8988T (cell line): ENCODE measurements around the gene PALM3.

Experiments
- DNase-seq: peaks from one replicate; pipeline ENCODE4 v3.0.0; 2011

The PALM3 gene

DNA sequence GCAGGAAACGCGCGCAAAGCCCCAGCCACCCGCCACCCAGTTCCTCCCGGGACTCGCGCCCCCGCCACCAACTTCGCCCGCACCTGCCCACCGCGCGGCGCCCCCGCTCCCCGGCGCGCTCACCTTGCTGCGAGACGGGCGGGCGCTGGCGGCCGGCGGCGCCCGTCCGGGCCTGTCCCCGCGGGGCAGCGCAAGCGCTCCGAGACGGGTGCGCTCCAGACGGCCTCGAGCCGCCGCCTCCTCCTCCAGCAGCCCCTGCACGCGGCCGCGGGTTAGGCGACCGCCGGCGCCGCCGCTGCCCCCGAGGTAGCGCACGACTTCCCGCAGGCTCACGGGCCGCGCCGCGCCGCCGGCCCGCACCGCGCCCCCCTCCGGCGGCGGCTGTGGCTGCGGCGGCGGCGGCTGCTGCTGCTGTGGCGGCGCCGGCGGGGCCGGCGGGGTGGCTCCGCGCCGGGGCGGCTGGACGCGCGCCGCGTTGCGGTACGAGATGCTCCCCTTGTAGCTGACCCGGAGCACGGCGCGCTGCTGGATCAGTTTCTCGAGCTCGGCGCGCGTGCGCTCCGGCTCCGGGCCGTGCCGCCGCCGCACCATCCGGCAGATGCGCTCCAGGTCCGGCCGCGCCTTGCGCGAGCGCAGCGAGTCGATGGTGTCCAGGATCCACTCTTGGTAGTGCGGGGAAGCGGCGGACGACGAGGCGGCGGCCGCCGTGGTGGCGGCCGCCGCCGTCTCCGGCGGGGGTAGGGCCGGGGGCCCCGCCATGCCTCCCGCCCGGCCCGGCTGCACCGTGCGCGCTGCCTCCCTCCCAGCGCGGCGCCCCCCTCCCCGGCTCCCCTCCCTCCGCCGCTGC is 28.0 kb upstream of the PALM3 start:
- peak; percentile 61 for DNase-seq

- no peak for DNase-seq
These were observed 27.5 kb upstream of the PALM3 start for GRCh38 chr19:14089412-14089661.

GRCh38 chr19:14088634-14089411 is 26.9 kb upstream of the PALM3 start:
- no peak for DNase-seq

- DNase-seq, result no peak
These were observed 24.2 kb upstream of the PALM3 start for GRCh38 chr19:14086098-14086497.

DNA sequence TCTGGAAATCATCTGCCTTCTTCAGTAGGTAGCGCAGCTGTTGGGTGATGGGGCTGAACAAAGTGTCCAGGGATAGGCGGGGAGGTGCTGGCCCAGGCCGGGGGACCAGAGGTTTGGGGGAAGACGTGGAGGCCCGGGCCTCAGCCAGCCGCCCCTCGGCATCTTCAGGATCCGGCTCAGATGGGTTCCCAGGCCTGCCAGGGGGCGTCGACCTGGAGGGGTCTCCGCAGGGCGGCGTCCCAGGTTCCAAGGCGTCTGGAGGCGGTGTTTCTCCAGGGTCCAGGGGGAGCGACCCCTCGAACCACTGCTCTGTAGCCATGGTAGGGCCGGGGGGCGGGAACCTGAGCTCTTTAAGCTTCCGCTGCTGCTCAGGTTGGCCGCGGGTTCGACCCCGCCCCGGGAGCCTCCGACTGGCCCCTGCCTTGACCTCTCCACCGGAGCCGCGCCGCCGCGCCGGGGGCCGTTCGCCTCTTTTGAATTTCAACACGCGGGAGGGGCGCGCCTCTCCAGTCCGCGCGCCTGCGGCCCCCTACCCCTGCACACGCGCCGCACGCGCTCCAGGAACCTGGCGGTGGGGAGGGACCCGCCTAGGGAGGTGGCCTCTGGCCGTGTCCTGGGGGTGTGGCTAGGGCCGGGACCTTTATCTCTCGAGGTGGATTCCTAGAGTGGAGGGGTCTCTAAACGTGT is 23.6 kb upstream of the PALM3 start, which contains the start of gene C19orf67:
Gene C19orf67, minus strand, starts transcription at position 475 of the 687 bp plus-strand sequence. Its CDS starts 156 bp downstream, at position 319.
- no peak for DNase-seq

- no peak for DNase-seq
These were observed 20.7 kb upstream of the PALM3 start for GRCh38 chr19:14082675-14082960.

- no peak for DNase-seq
These were observed 20.2 kb upstream of the PALM3 start for GRCh38 chr19:14081797-14082674.

- peak; percentile 82 for DNase-seq
These were observed 19.3 kb upstream of the PALM3 start for GRCh38 chr19:14080887-14081796.

DNA sequence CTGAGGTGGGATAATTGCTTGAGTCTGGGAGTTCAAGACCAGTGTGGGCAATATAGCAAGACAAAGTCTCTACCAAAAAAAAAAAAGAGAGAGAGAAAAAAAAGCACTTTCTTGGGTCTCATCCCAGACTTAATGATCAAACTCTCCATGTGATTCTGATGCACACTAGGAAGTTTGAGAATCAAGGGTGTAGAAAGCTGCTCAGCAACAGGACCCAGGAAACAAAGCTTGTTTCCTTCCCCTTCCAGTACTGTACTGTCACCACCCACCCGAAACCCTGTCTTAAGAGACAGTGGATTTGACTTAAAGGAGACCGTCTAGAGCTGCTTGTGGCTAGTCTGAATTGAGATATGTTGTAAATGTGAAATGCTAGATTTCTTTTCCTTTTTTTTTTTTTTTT is 16.5 kb upstream of the PALM3 start:
- no peak for DNase-seq

DNA sequence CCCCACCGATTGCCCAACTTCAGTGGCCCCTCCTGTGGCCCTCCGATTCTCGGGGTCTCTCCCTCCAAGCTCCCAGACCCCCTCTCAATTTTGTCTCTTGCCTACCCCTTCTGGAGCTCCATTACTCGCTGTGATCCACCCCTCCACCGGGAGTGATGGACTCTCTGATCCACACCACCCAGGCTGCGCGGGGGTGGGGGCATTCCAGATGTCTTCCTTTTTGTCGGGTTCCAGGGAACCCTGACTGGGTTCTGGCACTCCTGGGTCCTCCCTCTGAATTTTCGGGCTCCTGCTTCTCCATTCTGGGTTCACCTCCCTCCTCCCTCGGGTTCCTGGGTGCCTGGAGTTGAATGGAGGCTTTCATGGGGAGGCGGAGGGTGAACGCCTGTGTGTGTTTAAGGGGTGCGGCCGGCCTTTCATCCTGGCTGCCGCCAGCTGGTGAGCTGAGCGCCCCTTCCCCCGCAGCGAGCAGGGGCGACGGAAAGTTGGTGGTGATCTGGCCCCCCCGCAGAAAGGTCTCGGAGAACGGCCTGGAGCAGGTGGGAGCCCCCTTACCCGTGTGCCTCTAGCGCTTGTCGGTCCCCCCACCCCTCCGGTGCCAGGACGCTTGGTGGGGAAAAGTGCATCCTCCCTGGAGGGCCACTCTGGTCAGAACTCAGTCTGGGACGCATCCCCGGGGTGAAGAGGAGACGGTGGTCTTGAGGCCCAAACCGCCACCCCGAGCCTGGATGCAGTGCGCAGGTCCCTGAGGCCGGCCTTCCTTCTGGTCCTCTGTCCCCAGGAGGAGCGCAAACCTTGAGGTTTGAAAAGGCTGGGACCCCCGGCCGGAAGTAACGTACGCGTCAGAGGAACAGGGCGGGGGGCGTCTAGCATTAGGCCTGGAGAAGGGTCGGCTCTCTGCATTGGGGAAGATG is 12.3 kb upstream of the PALM3 start:
- no peak for DNase-seq

GRCh38 chr19:14073261-14073924 is 11.5 kb upstream of the PALM3 start:
- DNase-seq, result no peak

DNA sequence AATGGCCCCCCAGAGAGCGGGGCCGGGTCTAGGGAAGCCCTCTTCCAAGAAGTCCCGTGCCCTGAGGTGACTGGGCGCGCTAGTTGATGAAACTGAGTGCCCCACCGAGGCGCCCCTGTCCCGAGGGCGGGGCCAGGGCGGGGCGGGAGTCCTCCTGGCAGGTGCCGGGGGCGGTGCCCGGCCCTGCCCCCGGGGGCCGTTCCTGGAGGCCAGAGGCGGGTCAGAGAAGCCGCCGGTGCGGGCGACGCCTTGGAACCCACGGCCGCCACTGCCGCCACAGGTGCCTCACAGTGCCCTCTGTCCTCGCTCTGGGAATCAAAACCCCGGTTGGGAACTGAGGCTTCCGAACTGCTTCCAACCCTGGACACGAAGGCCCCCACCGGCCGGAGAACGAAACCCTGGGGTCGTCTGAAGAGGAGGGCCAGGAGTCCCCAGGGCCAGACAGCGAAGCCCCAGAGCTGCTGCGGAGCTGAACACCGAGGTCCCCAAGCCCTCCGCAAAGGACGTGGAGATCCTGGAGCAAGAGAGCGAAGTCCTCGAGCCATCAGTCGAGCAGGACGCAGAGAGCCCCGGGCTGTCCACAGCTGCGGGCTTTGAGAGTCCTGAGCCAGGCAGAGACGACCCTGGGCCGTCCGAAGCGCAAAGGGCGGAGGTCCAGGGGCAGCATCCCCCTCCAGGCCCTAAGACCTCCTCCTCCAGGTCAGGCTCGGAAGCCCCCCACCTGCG is 10.8 kb upstream of the PALM3 start, which contains the start of gene MISP3:
Gene MISP3, plus strand, starts transcription at position 252 of the 726 bp plus-strand sequence. CDS start 524 bp downstream, outside the sequence.
- DNase-seq, result no peak

DNA sequence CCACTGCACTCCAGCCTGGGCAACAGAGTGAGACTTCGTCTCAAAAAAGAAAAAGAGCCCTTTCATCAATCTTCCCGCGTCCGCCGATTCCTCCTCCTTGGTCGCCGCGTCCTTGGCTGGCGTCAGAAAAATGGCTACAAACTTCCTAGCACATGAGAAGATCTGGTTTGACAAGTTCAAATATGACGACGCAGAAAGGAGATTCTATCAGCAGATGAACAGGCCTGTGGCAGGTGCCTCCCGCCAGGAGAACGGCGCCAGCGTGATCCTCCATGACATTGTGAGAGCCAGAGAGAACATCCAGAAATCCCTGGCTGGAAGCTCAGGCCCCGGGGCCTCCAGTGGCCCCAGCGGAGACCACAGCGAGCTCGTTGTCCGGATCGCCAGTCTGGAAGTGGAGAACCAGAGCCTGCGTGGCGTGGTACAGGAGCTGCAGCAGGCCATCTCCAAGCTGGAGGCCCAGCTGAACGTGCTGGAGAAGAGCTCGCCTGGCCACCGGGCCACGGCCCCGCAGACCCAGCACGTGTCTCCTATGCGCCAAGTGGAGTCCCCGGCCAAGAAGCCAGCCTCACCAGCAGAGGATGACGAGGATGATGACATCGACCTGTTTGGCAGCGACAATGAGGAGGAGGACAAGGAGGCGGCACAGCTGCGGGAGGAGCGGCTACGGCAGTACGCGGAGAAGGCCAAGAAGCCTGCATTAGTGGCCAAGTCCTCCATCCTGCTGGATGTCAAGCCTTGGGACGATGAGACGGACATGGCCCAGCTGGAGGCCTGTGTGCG is 8.6 kb upstream of the PALM3 start:
- DNase-seq, result no peak

DNA sequence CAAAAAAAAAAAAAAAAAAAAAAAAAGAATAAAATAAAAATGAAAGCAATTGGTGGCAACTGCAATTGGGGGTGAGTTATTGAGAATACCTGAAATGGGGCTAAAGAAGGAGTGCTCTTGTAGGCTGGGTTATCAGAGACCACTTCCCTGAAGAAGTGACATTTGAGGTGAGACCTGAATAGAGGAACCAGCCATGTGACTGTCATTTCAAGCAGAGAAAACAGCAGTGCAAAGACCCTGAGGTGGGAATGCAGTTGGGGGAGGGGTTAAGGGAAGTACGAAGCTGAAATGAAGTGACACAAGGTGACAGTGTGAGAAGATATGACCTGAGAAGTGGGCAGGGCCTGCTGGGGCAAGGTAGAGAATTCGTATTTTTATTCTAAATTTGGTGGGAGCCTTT is 4.3 kb upstream of the PALM3 start:
- DNase-seq, result no peak

DNA sequence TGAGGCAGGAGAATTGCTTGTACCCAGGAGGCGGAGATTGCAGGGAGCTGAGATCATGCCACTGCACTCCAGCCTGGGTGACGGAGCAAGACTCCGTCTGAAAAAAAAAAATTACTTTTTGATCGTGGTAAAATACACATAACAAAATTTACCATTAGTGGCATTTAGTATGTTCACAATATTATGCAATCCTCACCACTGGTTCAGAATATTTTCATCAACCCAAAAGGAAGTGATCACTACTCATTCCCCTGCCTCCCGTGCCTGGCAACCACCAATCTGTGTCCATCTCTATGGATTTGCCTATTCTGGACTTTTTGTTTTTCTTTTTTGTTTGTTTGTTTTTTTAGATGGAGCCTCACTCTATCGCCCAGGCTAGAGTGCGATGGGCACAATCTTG is 1.2 kb upstream of the PALM3 start:
- no peak for DNase-seq

GRCh38 chr19:14062558-14062855 is 631 bp upstream of the PALM3 start:
- DNase-seq, result no peak

- DNase-seq, result no peak
These were observed 661 bp downstream of the PALM3 start for GRCh38 chr19:14061081-14061749.

DNA sequence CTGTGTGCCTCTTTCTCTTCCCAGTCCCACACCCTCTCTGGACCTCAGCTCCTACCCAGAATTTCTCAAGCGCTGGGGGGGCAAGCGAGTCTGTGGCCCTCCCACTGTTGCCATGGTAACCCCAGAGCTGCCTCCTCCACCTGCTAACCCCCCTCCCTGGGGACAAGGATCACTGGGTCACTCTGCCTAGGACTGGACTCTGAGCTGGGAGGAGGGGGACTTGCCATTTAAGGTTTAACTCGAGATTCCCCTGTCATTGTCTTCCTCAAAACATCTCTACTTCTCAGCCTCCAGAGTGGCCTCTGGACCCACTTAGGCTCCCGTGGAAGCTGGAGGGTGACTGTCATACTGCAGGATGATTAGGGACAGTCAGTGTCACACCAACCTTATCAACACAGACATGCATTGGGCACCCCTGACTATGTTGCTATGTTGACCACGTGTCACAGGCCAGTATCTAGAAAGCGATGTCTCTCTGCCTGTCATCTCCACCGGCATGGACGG is 2.2 kb downstream of the PALM3 start:
- no peak for DNase-seq
